HEK293 (cell line): ENCODE measurements around the gene CEPT1.

Source experiments
- CTCF ChIA-PET: fragments of 350-600 bp; formaldehyde crosslinking; extraction: SDS; loops from one replicate; lab custom pipeline; 2021; ENCODE audit warnings: antibody characterized with exemption; lab: Yijun Ruan, JAX
- POLR2A ChIA-PET: fragments of 300-600 bp; formaldehyde crosslinking; extraction: SDS; loops from one replicate; lab custom pipeline; 2020; ENCODE audit warnings: antibody characterized with exemption, inconsistent platforms; lab: Yijun Ruan, JAX
- H3K27ac ChIP-seq: fragments of 200-500 bp; sonication (Bioruptor generic); 2 replicates; pipeline ENCODE4 v1.5.1; 2014; ENCODE audit warnings: low read depth, low read length, control low read depth, inconsistent platforms; ENCODE audit errors: extremely low read depth
- H3K36me3 ChIP-seq, 2 experiments: fragments of 200-500 bp in 1 of 2; sonication (Bioruptor generic) in 1 of 2; 1 replicate in 1 of 2; 2 replicates in 1 of 2; pipeline ENCODE4 v1.5.1; 2014 to 2017; ENCODE audit warnings: inconsistent platforms in 2 of 2, low read length in 2 of 2; ENCODE audit not compliant: control insufficient read depth in 2 of 2, insufficient read depth in 1 of 2
- H3K4me1 ChIP-seq: fragments of 200-500 bp; sonication (Bioruptor generic); 2 replicates; pipeline ENCODE4 v1.5.1; 2014; ENCODE audit warnings: mild to moderate bottlenecking, low read length, inconsistent platforms; ENCODE audit not compliant: control insufficient read depth, insufficient read depth
- H3K4me3 ChIP-seq: 2 replicates; pipeline ENCODE4 v1.5.1; 2011; ENCODE audit warnings: low read depth, mild to moderate bottlenecking, control low read depth, low read length, moderate library complexity
- H3K9me3 ChIP-seq: fragments of 200-500 bp; sonication (Bioruptor generic); 2 replicates; pipeline ENCODE4 v1.5.1; 2014; ENCODE audit warnings: low read depth, low read length, inconsistent platforms; ENCODE audit not compliant: control insufficient read depth, insufficient read depth
- BCL11B ChIP-seq: fragments of 450-650 bp; formaldehyde crosslinking; IDR thresholded peaks from 2 replicates; pipeline ENCODE4 v1.5.1; 2016; ENCODE audit warnings: low read depth, missing biosample characterization, missing genetic modification characterization
- YY2 ChIP-seq: fragments of 450-650 bp; formaldehyde crosslinking; IDR thresholded peaks from 2 replicates; pipeline ENCODE4 v1.5.1; 2016; ENCODE audit warnings: missing biosample characterization, missing genetic modification characterization
- ZBTB20 ChIP-seq: fragments of 450-650 bp; formaldehyde crosslinking; IDR thresholded peaks from 2 replicates; pipeline ENCODE4 v1.5.1; 2016; ENCODE audit warnings: missing biosample characterization, missing genetic modification characterization
- ZBTB7A ChIP-seq: fragments of 450-650 bp; formaldehyde crosslinking; IDR thresholded peaks from 2 replicates; pipeline ENCODE4 v1.5.1; 2016; ENCODE audit warnings: low read depth, missing biosample characterization, missing genetic modification characterization
- ZFP37 ChIP-seq: fragments of 450-650 bp; formaldehyde crosslinking; IDR thresholded peaks from 2 replicates; pipeline ENCODE4 v1.5.1; 2016; ENCODE audit warnings: missing biosample characterization, missing genetic modification characterization
- ZFP41 ChIP-seq: fragments of 450-650 bp; formaldehyde crosslinking; IDR thresholded peaks from 2 replicates; pipeline ENCODE4 v1.5.1; 2016; ENCODE audit warnings: missing biosample characterization, missing genetic modification characterization, borderline replicate concordance
- ZNF133 ChIP-seq: fragments of 450-650 bp; formaldehyde crosslinking; IDR thresholded peaks from 2 replicates; pipeline ENCODE4 v1.5.1; 2016; ENCODE audit warnings: missing biosample characterization, missing genetic modification characterization
- ZNF140 ChIP-seq: fragments of 450-650 bp; formaldehyde crosslinking; IDR thresholded peaks from 2 replicates; pipeline ENCODE4 v1.5.1; 2016; ENCODE audit warnings: missing biosample characterization, missing genetic modification characterization
- ZNF221 ChIP-seq: fragments of 450-650 bp; formaldehyde crosslinking; IDR thresholded peaks from 2 replicates; pipeline ENCODE4 v1.5.1; 2017; ENCODE audit warnings: missing biosample characterization, missing genetic modification characterization, borderline replicate concordance
- ZNF311 ChIP-seq: fragments of 450-650 bp; formaldehyde crosslinking; IDR thresholded peaks from 2 replicates; pipeline ENCODE4 v1.5.1; 2017; ENCODE audit warnings: missing biosample characterization, missing genetic modification characterization, borderline replicate concordance
- ZNF335 ChIP-seq: fragments of 450-650 bp; formaldehyde crosslinking; conservative IDR thresholded peaks from 2 replicates; pipeline ENCODE4 v1.5.1; 2016; ENCODE audit warnings: missing biosample characterization, missing genetic modification characterization
- ZNF488 ChIP-seq: fragments of 450-650 bp; formaldehyde crosslinking; IDR thresholded peaks from 2 replicates; pipeline ENCODE4 v1.5.1; 2016; ENCODE audit warnings: missing biosample characterization, missing genetic modification characterization
- ZNF510 ChIP-seq: fragments of 450-650 bp; formaldehyde crosslinking; IDR thresholded peaks from 2 replicates; pipeline ENCODE4 v1.5.1; 2018; ENCODE audit warnings: mild to moderate bottlenecking, missing genetic modification characterization, missing biosample characterization; ENCODE audit not compliant: insufficient replicate concordance
- ZNF549 ChIP-seq: fragments of 450-650 bp; IDR thresholded peaks from 2 replicates; pipeline ENCODE4 v1.5.1; 2018; ENCODE audit warnings: missing biosample characterization, missing genetic modification characterization, mild to moderate bottlenecking, inconsistent platforms, moderate library complexity
- ZNF596 ChIP-seq: fragments of 450-650 bp; IDR thresholded peaks from 2 replicates; pipeline ENCODE4 v1.5.0; 2018; ENCODE audit warnings: missing biosample characterization, mild to moderate bottlenecking, missing genetic modification characterization, moderate library complexity
- ZNF621 ChIP-seq: fragments of 450-650 bp; formaldehyde crosslinking; IDR thresholded peaks from 2 replicates; pipeline ENCODE4 v1.5.1; 2017; ENCODE audit warnings: missing biosample characterization, missing genetic modification characterization
- ZNF624 ChIP-seq: fragments of 450-650 bp; formaldehyde crosslinking; IDR thresholded peaks from 2 replicates; pipeline ENCODE4 v1.5.1; 2017; ENCODE audit warnings: missing biosample characterization, missing genetic modification characterization
- ZNF792 ChIP-seq: fragments of 450-650 bp; formaldehyde crosslinking; IDR thresholded peaks from 2 replicates; pipeline ENCODE4 v1.5.1; 2016; ENCODE audit warnings: missing biosample characterization, missing genetic modification characterization
- ZNF830 ChIP-seq: fragments of 450-650 bp; IDR thresholded peaks from 2 replicates; pipeline ENCODE4 v1.5.0; 2018; ENCODE audit warnings: missing biosample characterization, missing genetic modification characterization, low read depth, mild to moderate bottlenecking, moderate library complexity
- TF ChIP-seq, protein P1 (sequence below): fragments of 450-650 bp; IDR thresholded peaks from 2 replicates; pipeline ENCODE4 v1.5.1; 2018; ENCODE audit warnings: missing biosample characterization, mild to moderate bottlenecking, missing genetic modification characterization
- TF ChIP-seq, protein P2 (sequence below): fragments of 450-650 bp; formaldehyde crosslinking; IDR thresholded peaks from 2 replicates; pipeline ENCODE4 v1.5.1; 2017; ENCODE audit warnings: missing biosample characterization, missing genetic modification characterization

The CEPT1 gene

GRCh38 chr1:111154021-111154999 is 14.3 kb downstream of the CEPT1 start:
- H3K27ac ChIP-seq: no peak overlapping the region
- ChIA-PET CTCF (interaction anchor here (0.7 kb wide), 1 partner anchor 1600 kb away, joined by 3 read pairs; no protein-coding TSS in a partner anchor), POLR2A (no interaction called here)
- peak; percentile 95 for TF ChIP-seq ZNF133 (tag by site-specific recombination)
- TF ChIP-seq ZNF596 (tag by site-specific recombination): no peak
- no peak overlapping the region for H3K4me3 ChIP-seq
- H3K4me1 ChIP-seq: peaks cover 6% of the 10 kb centered on the region; the same call in 1 of the 2 replicates
- H3K36me3 ChIP-seq: peaks cover 36 to 43% of the 10 kb centered on the region in 2 experiments
- H3K9me3 ChIP-seq: no peaks in the 10 kb centered on the region

GRCh38 chr1:111157431-111157830 is 17.4 kb downstream of the CEPT1 start:
- CTCF ChIA-PET: no interaction called here
- H3K27ac ChIP-seq: no peak overlapping the region
- peaks cover 25 to 37% of the 10 kb centered on the region in 2 experiments for H3K36me3 ChIP-seq
- H3K4me1 ChIP-seq: peaks cover 6% of the 10 kb centered on the region; the same call in 1 of the 2 replicates
- no peaks in the 10 kb centered on the region for H3K9me3 ChIP-seq
- no peak for TF ChIP-seq ZNF621 (tag by site-specific recombination)
- no peak for TF ChIP-seq ZNF830
- TF ChIP-seq ZNF221 (tag by site-specific recombination): no peak
- no peak for TF ChIP-seq YY2 (tag by site-specific recombination)
- TF ChIP-seq ZFP37 (tag by site-specific recombination): no peak
- TF ChIP-seq ZBTB7A: no peak
- TF ChIP-seq BCL11B (tag by site-specific recombination): no peak
- no peak for TF ChIP-seq ZFP41 (tag by site-specific recombination)
- TF ChIP-seq ZNF792 (tag by site-specific recombination): no peak
- no peak for TF ChIP-seq ZNF311 (tag by site-specific recombination)
- TF ChIP-seq ZNF624 (tag by site-specific recombination): no peak
- TF ChIP-seq ZNF488 (tag by site-specific recombination): no peak
- POLR2A ChIA-PET: no interaction called here
- no peak overlapping the region for H3K4me3 ChIP-seq

- CTCF ChIA-PET: interaction anchor here (0.8 to 1.6 kb wide), 3 partner anchors 16 to 47 kb away, joined by 3 to 6 read pairs (median 5); no protein-coding TSS in a partner anchor
- H3K4me3 ChIP-seq: no peak overlapping the region
- H3K4me1 ChIP-seq: peaks cover under 1% of the 10 kb centered on the region; the same call in 1 of the 2 replicates
- POLR2A ChIA-PET: interaction anchor here (2.6 kb wide), 1 partner anchor 22 kb away, joined by 6 read pairs; the partner anchor contains the start of genes CEPT1 and DRAM2
- H3K9me3 ChIP-seq: no peaks in the 10 kb centered on the region
- no peak for TF ChIP-seq ZNF549 (tag by site-specific recombination)
- TF ChIP-seq ZNF140 (tag by site-specific recombination): no peak
- peak; percentile 18; the same call in 1 of the 2 replicates for TF ChIP-seq ZBTB20
- TF ChIP-seq ZNF335: peak; percentile 44; the same call in 1 of the 2 replicates
- TF ChIP-seq, protein P1, sequence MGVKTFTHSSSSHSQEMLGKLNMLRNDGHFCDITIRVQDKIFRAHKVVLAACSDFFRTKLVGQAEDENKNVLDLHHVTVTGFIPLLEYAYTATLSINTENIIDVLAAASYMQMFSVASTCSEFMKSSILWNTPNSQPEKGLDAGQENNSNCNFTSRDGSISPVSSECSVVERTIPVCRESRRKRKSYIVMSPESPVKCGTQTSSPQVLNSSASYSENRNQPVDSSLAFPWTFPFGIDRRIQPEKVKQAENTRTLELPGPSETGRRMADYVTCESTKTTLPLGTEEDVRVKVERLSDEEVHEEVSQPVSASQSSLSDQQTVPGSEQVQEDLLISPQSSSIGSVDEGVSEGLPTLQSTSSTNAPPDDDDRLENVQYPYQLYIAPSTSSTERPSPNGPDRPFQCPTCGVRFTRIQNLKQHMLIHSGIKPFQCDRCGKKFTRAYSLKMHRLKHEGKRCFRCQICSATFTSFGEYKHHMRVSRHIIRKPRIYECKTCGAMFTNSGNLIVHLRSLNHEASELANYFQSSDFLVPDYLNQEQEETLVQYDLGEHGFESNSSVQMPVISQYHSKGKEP (tag by site-specific recombination): no peak
- TF ChIP-seq, protein P2, sequence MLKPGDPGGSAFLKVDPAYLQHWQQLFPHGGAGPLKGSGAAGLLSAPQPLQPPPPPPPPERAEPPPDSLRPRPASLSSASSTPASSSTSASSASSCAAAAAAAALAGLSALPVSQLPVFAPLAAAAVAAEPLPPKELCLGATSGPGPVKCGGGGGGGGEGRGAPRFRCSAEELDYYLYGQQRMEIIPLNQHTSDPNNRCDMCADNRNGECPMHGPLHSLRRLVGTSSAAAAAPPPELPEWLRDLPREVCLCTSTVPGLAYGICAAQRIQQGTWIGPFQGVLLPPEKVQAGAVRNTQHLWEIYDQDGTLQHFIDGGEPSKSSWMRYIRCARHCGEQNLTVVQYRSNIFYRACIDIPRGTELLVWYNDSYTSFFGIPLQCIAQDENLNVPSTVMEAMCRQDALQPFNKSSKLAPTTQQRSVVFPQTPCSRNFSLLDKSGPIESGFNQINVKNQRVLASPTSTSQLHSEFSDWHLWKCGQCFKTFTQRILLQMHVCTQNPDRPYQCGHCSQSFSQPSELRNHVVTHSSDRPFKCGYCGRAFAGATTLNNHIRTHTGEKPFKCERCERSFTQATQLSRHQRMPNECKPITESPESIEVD (tag by site-specific recombination): peak; percentile 31; the same call in 1 of the 2 replicates
- no peak for TF ChIP-seq ZNF510 (tag by site-specific recombination)
- peaks cover 0 to 20% of the 10 kb centered on the region in 2 experiments for H3K36me3 ChIP-seq
- no peak overlapping the region for H3K27ac ChIP-seq
Observed at GRCh38 chr1:111161843-111162487, 21.9 kb downstream of the CEPT1 start.
